HepG2 (cell line): Measurements from ENCODE around the gene NT5C2. TPM values are rescaled to one million over a fixed set of nuclear protein-coding genes. Genes with fewer than 3 reads are reported as not detected.

Source experiments
- ARNT2 ChIP-seq: sonication (generic); formaldehyde crosslinking; IDR thresholded peaks from 2 replicates; pipeline ENCODE4 v1.8.0; 2022; ENCODE audit warnings: mild to moderate bottlenecking, low read depth, missing genetic modification reagents, moderate library complexity
- ATF7 ChIP-seq, 2 experiments: fragments of 450-650 bp in 1 of 2; sonication (generic) in 1 of 2; formaldehyde crosslinking in 1 of 2; IDR thresholded peaks; 2 replicates each; pipeline versions ENCODE4 v1.4.0 to v1.6.1; 2016 to 2020; ENCODE audit warnings: antibody characterized with exemption in 1 of 2, mild to moderate bottlenecking in 1 of 2, missing genetic modification reagents in 1 of 2
- DNMT1 ChIP-seq: sonication (generic); formaldehyde crosslinking; IDR thresholded peaks from 2 replicates; pipeline ENCODE4 v1.5.1; 2020; ENCODE audit warnings: mild to moderate bottlenecking, missing genetic modification reagents
- HDAC6 ChIP-seq: fragments of 200-600 bp; sonication (generic); IDR thresholded peaks from 2 replicates; pipeline ENCODE4 v1.7.0; 2017; ENCODE audit warnings: mild to moderate bottlenecking, antibody characterized with exemption, low read length, low read depth
- HHEX ChIP-seq: IDR thresholded peaks from 2 replicates; pipeline ENCODE4 v1.6.1; 2016; ENCODE audit warnings: control low read depth
- HOXA5 ChIP-seq: sonication (generic); formaldehyde crosslinking; IDR thresholded peaks from 2 replicates; pipeline ENCODE4 v1.4.0; 2020; ENCODE audit warnings: missing genetic modification reagents
- IKZF5 ChIP-seq: IDR thresholded peaks from 2 replicates; pipeline ENCODE4 v1.6.1; 2018; ENCODE audit warnings: missing genetic modification reagents, mild to moderate bottlenecking, missing compliant biosample characterization
- REL ChIP-seq: sonication (generic); formaldehyde crosslinking; conservative IDR thresholded peaks from 2 replicates; pipeline ENCODE4 v1.8.0; 2022; ENCODE audit warnings: mild to moderate bottlenecking, missing genetic modification reagents, moderate library complexity
- SNRNP70 ChIP-seq: fragments of 200-400 bp; formaldehyde crosslinking; IDR thresholded peaks from 2 replicates; pipeline ENCODE4 v1.6.1; 2017; ENCODE audit warnings: mild to moderate bottlenecking, low read depth, low read length, moderate library complexity
- TEAD2 ChIP-seq: sonication (generic); formaldehyde crosslinking; IDR thresholded peaks from 2 replicates; pipeline ENCODE4 v1.9.0; 2021; ENCODE audit warnings: missing genetic modification reagents
- TMF1 ChIP-seq: sonication (generic); formaldehyde crosslinking; IDR thresholded peaks from 2 replicates; pipeline ENCODE4 v1.8.1; 2022; ENCODE audit warnings: low read depth, missing genetic modification reagents
- ZBTB34 ChIP-seq: sonication (generic); formaldehyde crosslinking; IDR thresholded peaks from 2 replicates; pipeline ENCODE4 v1.8.0; 2022; ENCODE audit warnings: mild to moderate bottlenecking, missing genetic modification reagents
- ZNF282 ChIP-seq: fragments of 450-650 bp; IDR thresholded peaks from 2 replicates; pipeline ENCODE4 v1.6.1; 2018; ENCODE audit not compliant: partially characterized antibody
- ZNF468 ChIP-seq: sonication (generic); formaldehyde crosslinking; IDR thresholded peaks from 2 replicates; pipeline ENCODE4 v1.8.0; 2022; ENCODE audit warnings: mild to moderate bottlenecking, moderate library complexity, missing genetic modification reagents
- ZNF598 ChIP-seq: sonication (generic); formaldehyde crosslinking; IDR thresholded peaks from 2 replicates; pipeline ENCODE4 v1.5.1; 2020; ENCODE audit warnings: mild to moderate bottlenecking, missing genetic modification reagents, borderline replicate concordance
- ZNF609 ChIP-seq: sonication (generic); formaldehyde crosslinking; IDR thresholded peaks from 2 replicates; pipeline ENCODE4 v1.4.0; 2020; ENCODE audit warnings: mild to moderate bottlenecking, missing genetic modification reagents, borderline replicate concordance
- ZNF737 ChIP-seq: sonication (generic); formaldehyde crosslinking; IDR thresholded peaks from 2 replicates; pipeline ENCODE4 v1.5.0; 2020; ENCODE audit warnings: missing genetic modification reagents, mild to moderate bottlenecking, borderline replicate concordance
- ZNF784 ChIP-seq: sonication (generic); formaldehyde crosslinking; IDR thresholded peaks from 2 replicates; pipeline ENCODE4 v1.5.1; 2020; ENCODE audit warnings: missing genetic modification reagents, mild to moderate bottlenecking, borderline replicate concordance
- ZSCAN21 ChIP-seq: sonication (generic); formaldehyde crosslinking; IDR thresholded peaks from 2 replicates; pipeline ENCODE4 v1.8.0; 2022; ENCODE audit warnings: mild to moderate bottlenecking, missing genetic modification reagents, moderate library complexity, borderline replicate concordance
- polyA plus RNA-seq, 8 experiments: library from polyadenylated mRNA; depleted of rRNA in 3 of 8; stranded (reverse) in 7 of 8; unstranded in 1 of 8; fragments of >200 nt; fragmentation: Illumina TruSeq in 4 of 8; extraction: Trizol in 4 of 8; gene quantifications; 2 replicates each; pipeline versions ENCODE4 v1.2.1 to v1.2.3, GENCODE V29; 2011 to 2016; ENCODE audit warnings: low read depth in 4 of 8, missing spikeins in 1 of 8, mixed read lengths in 1 of 8; ENCODE audit not compliant: insufficient read depth in 1 of 8
- total RNA-seq, 5 experiments: library from RNA; depleted of rRNA; stranded (reverse); fragments of >200 nt; fragmentation: Illumina TruSeq; extraction: Trizol; gene quantifications; 2 replicates each; pipeline ENCODE4 v1.2.3, GENCODE V29; 2016; ENCODE audit warnings: low read depth in 1 of 5

The NT5C2 gene
- total and polyA plus RNA-seq, 2 of the 13 experiments (the other 11 are each of a cell fraction or from before 2014, with no cell fraction given), result 40.6 to 55.2 TPM

- TF ChIP-seq ATF7 (IDR thresholded peaks at IDR 0.05) (no peak; the same call in 1 of the 2 replicates), ATF7 (CRISPR knock-in tag; IDR thresholded peaks at IDR 0.05) (0 out of 2 replicates have a peak, but pooled peaks have one; percentile 59), ZSCAN21 (CRISPR knock-in tag) (peak; percentile 84; the same call in 1 of the 2 replicates), ZNF468 (CRISPR knock-in tag) (no peak), ZNF784 (CRISPR knock-in tag) (peak; percentile 55; the same call in 1 of the 2 replicates), SNRNP70 (no peak), IKZF5 (CRISPR knock-in tag) (peak; percentile 97), ZNF737 (CRISPR knock-in tag) (no peak), REL (CRISPR knock-in tag) (peak; percentile 79; the same call in 1 of the 2 replicates), ZNF282 (no peak), ZNF609 (peak; percentile 91; the same call in 1 of the 2 replicates), ZBTB34 (CRISPR knock-in tag) (no peak), ZNF598 (CRISPR knock-in tag) (0 out of 2 replicates have a peak, but pooled peaks have one; percentile 60), TEAD2 (CRISPR knock-in tag) (no peak), HDAC6 (no peak), TMF1 (no peak), HHEX (peak; percentile 60; the same call in 1 of the 2 replicates), HOXA5 (peak; percentile 84), ARNT2 (peak; percentile 79), DNMT1 (CRISPR knock-in tag) (no peak)
These were observed 139.2 kb downstream of the NT5C2 start (continued) for GRCh38 chr10:103053659-103054581.
